Ammon's horn (tissue), 1 donor: ENCODE measurements around the gene NEDD9.

Source experiments
- DNase-seq: peaks from one replicate; pipeline ENCODE4 v3.0.0-alpha.2; 2016; ENCODE audit warnings: low spot score

Gene NEDD9

GRCh38 chr6:11201772-11202512 is 30.5 kb downstream of the NEDD9 start:
- no peak for DNase-seq

GRCh38 chr6:11201015-11201414 is 31.5 kb downstream of the NEDD9 start:
- DNase-seq: no peak

GRCh38 chr6:11200356-11200755 is 32.1 kb downstream of the NEDD9 start:
- no peak for DNase-seq

- no peak for DNase-seq
Observed at GRCh38 chr6:11198663-11199603, 33.5 kb downstream of the NEDD9 start.

GRCh38 chr6:11197850-11198249 is 34.6 kb downstream of the NEDD9 start:
- DNase-seq: no peak

GRCh38 chr6:11197175-11197536 is 35.3 kb downstream of the NEDD9 start:
- DNase-seq: no peak

- no peak for DNase-seq
Observed at GRCh38 chr6:11196511-11197174, 35.8 kb downstream of the NEDD9 start.

- DNase-seq: no peak
Observed at GRCh38 chr6:11194356-11195218, 37.9 kb downstream of the NEDD9 start.

GRCh38 chr6:11193434-11193833 is 39.0 kb downstream of the NEDD9 start:
- no peak for DNase-seq

GRCh38 chr6:11192167-11192566 is 40.3 kb downstream of the NEDD9 start:
- no peak for DNase-seq

GRCh38 chr6:11190625-11191245 is 41.7 kb downstream of the NEDD9 start:
- DNase-seq: no peak

- no peak for DNase-seq
Observed at GRCh38 chr6:11189865-11190624, 42.4 kb downstream of the NEDD9 start.

- no peak for DNase-seq
Observed at GRCh38 chr6:11188161-11188915, 44.1 kb downstream of the NEDD9 start.

- DNase-seq: no peak
Observed at GRCh38 chr6:11187301-11187700, 45.2 kb downstream of the NEDD9 start.

- no peak for DNase-seq
Observed at GRCh38 chr6:11185204-11185842, 47.1 kb downstream of the NEDD9 start.

GRCh38 chr6:11183761-11184362 is 48.6 kb downstream of the NEDD9 start:
- DNase-seq: no peak

- DNase-seq: no peak
Observed at GRCh38 chr6:11181478-11182136, 50.9 kb downstream of the NEDD9 start.
